Activated CD8-positive, alpha-beta memory T cell treated with anti-CD3 and anti-CD28 coated beads, Interleukin-2, amount 50 U/mL, for 1 hour (primary cell): ENCODE data around the gene NAPSA.
A peak's percentile ranks its signal among the peaks of the same experiment; 100 is the strongest.
"Not testable (repeated sequence)": the region's sequence is repeated elsewhere in the genome, so short reads cannot be mapped to it uniquely, and the experiment has no call there.

Experiments
- DNase-seq: peaks from one replicate; pipeline ENCODE4 v3.0.0-alpha.2; 2020; ENCODE audit errors: extremely low read depth

Gene NAPSA

DNA sequence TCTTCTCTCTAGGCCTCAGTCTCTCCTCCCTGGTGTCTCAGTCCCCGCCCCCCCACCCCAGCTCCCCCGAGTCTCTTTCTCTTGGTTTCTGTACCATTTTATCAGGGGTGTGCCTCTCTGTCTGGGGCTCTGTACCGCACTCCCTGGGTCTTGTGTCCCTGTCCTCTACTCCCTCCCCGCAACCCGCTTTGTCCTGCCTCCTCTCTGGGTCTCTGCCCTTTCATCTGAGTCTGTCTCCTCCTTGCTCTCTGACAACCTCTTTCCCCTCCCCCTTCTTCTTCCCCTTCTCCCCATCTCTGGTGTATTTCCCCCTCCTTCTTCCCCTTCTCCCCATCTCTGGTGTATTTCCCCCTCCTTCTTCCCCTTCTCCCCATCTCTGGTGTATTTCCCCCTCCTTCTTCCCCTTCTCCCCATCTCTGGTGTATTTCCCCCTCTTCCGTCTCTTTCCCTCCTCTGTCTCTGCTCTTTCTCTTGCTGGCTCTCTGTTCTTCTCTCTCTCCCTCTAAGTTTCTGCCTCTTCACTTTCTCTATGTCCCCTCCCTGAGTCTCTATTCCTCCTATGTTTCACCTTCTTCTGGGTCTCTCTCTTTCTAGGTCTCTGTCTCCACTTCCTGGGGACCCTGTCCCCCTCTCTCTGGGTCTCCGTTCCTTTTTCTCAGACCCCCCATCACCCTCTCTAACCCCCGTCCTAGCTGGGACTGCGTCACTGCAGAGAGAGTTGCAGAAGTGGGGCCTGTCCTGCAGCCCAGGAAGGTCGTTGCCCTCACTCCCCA is 34.0 kb downstream of the NAPSA start:
- DNase-seq = no peak

DNA sequence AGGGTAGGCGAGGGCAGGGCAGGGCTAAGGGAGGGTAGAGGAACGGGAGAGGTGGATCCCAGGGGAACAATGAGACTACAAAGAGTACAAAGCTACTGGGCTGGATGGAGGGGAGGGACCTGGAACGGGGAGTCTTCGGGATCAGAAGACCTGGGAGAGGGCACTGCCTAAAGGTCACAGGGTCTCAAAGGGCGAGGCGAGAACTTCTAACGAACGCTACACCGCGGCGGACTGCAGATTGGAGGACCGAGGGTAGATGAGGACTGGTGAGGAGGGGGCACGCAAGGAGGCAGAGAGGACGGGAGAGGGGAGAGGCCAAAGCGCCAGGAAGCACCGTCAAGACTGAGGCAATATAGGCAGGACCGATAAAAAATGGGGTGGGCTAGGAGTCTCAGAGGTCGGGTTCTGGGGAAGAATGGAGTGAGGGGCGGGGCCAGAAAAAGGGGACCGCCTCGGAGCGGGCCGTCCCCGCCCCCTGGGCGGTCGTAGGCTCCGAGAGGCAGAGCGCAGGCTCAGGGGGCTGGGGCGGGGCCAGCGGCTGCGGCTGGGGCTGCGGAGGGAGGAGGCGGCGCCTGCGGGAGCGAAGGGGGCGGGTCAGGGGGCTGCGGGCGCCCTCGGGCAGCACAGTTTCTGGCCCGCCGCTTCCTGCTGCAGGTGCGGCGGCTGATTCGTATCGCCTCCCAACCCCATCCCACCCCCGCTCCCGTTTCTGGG is 34.9 kb downstream of the NAPSA start:
- DNase-seq = no peak

DNA sequence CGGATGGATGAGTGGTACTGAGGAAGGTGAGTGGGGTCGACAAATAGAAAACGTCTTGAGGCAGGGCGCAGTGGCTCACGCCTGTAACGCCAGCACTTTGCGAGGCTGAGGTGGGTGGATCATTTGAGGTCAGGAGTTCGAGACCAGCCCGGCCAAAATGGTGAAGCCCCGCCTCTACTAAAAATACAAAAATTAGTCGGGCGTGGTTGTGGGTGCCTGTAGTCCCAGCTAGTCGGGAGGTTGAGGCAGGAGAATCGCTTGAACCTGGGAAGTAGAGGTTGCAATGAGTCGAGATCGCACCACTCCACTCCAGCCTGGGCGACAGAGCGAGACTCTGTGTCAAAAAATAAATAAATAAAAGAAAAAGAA is 35.5 kb downstream of the NAPSA start:
- DNase-seq = not testable (repeated sequence)

DNA sequence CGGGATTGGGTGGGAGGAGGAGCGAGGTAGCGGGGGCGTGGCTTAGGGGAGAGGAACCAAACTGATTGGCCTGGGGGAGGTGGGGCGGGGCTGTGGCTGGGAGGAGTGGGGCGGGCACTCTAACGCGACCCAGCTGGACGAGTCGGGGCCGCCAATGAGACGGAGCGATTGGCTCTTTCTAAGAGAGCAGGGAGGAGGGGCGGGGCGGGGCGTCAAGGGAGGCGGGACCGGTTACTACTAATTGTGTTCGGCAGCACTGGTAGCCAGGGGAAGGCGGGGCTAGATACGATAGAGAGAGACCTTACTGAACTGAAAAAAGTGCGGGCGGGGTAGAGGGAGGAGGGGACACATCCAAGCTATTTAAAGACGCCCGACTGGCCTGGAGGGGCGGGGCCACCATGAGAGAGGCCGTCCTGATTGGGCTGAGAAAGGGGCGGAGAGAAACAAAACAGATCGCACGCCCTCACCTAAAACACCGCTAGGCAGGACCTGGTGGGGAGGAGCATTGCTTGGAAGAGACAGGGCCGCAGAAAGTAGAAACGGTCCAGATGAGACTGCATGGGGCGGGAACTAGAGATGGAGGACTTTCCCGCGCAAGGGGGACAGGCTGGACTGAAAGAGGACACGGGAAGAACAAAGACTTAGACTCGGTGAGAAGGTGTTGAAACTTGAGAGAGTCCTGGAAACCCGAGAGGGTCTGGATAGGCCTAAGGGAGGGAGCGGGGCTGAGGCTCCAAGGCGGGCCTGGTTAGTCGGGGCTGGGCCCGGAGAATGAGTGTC is 36.1 kb downstream of the NAPSA start, which contains the start of gene KCNC3:
KCNC3 (minus strand) TSS at position 232 of the 780 bp plus-strand sequence. CDS start 295 bp downstream, outside the sequence.
- peak; percentile 44 for DNase-seq

DNA sequence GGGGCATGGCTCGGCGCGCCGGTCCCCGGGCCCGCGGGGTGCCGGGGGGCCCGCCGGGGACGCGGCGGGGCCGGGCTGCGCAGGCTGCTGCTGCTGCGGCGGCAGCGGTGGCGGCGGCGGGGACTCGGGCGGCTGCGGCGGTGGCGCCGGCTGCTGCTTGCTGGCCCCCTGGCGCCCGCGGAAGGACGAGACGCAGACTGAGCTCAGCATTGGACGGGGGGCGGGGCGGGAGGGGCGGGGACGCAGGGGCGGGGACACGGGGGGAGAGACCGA is 36.6 kb downstream of the NAPSA start:
- DNase-seq = no peak

DNA sequence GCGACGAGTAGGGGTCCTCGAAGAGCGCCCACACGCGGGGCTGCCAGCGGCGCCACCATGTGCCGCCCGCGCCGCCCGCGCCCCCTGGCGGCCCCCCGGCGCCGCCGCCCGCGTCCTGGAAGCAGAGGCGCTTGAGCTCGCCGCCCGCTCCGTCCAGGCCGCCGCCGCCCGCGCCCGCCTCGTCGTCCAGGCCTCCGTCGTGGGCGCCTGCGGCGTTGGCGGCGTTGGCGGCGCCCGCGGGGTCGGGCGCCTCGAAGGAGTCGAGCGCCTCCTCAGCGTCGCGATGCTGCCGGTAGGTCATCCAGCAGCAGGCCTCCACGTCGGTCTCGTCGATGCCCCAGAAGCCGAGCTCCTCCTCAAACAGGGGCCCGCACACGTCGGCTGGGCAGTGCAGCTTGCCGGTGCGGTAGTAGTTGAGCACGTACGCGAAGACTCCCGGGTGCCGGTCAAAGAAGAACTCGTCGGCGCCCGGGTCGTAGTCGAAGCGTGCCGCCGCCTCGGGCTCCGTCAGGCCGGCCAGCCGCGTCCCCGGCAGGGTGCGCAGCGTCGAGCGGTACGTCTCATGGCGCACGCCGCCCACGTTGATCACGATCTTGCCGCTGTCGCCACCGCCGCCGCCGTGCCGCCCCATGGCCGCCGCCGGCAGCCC is 37.1 kb downstream of the NAPSA start:
- no peak for DNase-seq

DNA sequence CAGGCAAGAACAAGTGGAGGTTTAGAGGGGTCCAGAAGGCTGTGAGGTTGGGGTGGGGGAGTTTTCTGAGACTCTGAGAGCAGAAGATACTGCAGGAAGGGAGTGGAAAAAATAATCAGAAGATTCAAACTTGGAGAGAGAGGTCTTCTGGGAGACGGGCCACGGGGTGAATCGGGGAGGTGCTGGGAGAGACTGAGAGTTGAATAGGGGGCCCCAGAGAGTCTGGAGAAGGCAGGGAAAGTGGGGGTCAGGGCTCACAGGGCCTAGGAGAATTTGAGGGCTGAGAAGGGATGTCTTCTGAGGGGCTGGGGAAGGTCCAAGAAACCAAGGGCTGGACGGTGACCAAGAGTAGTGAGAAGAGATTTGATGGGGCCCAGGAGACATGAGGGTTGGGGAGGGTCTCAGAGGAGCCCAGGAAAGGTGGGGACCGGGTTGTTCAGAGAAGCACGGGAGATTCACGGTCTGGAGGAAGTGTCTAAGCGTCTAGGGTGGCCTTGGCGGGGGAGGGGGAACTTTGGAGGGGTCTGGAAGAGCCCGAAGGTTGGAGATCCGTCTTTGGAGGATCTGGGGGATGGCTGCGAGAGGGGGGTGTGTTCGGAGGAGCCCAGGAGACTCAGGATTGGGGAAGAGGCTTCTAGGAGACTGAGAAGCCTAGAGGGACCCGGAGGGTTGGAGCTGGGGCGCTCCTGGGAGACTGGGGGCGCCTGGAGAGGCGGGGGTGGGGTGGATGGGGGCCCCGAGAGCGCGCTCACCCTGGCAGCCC is 37.8 kb downstream of the NAPSA start:
- no peak for DNase-seq

DNA sequence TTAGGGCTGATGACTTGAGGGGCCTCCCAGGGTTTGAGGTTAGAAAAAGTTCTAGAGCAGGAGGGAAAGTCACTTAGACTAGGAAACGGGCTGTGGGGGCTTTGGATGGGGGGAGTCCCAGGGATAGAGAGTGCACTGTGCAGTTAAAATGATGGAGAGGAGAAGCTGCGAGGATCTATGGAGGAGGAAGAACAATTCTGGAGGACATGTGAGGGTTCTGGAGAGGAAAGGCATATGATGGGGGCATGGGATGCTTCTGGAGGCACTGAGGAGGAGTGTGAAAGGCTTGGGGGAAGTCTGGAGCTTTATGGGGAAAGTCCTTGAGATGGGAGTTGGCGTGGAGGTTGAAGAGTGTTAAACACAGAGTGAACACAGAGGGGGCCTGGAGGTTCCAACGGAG is 38.4 kb downstream of the NAPSA start:
- no peak for DNase-seq

DNA sequence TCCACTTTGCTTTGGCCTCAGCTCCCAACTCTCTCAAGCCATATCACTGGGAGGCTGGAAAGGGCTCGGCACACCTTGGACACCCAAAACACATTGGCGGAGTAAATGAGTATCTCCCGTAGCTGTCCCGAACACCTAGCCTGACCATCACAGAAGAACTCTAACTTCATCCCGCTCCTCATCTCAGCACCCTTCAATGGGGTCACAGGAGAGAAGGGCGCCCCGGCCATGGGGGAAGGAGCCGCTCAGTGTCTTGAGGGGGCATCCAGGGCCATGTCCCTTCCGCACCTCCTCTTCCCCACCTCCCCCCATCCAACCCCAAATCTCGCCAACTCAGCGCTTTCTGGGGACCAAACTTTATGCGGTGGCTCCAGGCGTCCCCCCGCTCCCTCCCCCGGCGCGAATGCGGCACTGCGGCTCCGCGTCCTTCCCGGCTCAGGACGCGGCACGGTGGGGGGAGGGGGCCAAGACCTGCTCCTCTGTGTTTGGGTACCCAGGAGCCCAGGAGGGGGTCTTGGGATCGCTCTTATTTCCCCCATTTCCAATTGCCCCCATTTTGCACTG is 39.3 kb downstream of the NAPSA start:
- DNase-seq = no peak

DNA sequence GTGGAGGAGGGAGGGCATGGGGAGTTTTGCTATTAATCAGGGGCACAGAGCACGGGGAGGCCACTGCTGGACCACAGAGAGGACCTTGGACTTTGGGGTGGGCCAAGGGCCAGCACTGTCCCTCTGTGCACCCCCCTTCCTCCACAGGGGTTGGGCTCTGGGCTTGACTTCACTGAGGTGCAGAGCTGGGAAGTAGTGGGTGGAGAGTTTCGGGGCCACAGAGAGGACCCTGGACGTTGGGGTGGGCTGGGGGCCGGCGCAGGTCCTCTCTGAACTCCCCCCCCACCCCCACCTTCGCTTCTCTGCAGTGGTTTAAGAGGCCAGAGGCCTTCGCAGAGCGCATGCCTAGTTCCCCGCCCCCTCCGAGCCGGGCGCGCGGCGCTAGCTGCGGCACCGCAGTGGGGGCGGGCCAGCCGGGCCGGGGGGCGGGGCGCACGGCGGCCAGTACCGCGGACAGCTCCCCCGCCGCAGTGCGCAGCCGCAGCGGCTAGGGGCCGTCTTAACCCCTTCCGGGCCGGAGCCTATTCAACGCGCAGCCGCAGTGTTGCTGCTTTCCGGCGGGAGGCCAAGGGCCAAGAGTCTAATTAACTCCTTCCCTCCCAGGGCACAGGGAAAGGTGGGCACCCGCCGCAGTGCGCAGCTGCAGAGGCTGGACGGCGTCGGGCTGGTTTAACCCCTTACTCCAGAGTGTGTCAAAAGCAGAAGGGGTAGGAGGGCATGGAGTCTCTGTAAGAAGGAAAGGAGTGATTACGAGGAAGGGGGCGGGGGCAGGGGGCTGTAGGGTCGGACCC is 39.9 kb downstream of the NAPSA start:
- DNase-seq = no peak

DNA sequence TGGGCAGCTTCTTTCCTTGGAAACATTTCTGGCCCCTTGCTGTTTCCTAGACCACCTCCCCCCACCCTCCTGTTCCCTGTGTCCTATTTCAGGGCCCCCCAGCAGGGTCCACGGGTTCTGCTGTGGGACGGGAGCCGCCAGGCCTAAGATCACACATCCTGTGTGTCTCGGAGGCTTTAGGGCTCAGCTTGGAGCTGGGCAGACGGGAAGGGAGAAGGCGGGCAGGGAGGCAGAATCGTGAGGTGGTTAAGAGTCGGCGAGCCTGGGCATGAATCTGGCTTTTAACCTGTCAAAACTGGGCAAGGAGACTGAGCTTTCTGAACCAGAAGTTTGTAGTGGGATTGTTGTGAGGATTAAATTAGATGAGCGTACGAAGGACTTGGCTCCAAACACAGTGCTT is 41.1 kb downstream of the NAPSA start:
- DNase-seq = no peak

DNA sequence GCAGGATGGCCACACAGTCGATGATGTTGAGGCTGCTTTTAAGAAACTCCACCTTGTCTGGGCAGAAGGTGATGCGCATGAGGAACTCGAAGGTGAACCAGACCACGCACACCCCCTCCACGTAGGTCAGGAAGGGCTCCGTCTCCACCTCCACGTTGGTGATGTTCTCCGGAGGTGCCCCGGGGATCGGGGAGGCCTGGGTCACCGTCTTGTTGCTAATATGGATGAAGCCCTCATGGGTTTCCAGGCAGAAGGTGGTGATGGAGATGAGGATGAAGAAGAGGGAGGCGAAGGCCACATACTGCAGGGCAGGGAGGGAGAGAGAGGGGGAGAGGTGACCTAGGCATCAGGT is 41.7 kb downstream of the NAPSA start:
- no peak for DNase-seq

DNA sequence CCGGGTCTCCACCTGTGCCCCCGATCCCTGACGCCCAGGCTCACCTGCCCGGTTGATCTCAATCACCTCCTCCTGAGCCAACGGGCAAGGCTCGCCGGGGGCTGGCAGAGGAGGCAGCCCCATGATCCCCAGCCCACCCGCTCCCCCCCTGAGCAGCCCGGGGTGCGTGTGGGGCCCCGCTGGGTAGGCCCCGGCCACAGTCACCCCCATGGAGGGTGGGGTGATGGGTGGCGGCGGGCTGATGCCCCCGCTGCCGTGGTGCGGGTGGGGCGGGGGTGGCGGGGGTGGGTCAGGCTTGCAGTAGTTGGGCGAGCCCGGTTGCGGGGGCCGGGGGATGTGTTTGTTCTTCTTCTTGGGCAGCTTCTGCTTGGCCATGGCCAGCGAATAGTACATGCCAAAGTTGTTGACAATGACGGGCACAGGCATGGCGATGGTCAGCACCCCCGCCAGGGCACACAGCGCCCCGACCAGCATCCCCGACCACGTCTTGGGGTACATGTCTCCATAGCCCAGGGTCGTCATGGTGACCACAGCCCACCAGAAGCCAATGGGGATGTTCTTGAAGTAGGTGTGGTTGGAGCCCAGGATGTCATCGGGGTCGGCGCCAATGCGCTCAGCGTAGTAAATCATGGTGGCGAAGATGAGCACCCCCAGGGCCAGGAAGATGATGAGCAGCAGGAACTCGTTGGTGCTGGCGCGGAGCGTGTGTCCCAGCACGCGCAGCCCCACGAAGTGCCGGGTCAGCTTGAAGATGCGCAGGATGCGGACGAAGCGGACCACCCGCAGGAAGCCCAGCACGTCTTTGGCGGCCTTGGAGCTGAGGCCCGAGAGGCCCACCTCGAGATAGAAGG is 42.3 kb downstream of the NAPSA start:
- DNase-seq = no peak

DNA sequence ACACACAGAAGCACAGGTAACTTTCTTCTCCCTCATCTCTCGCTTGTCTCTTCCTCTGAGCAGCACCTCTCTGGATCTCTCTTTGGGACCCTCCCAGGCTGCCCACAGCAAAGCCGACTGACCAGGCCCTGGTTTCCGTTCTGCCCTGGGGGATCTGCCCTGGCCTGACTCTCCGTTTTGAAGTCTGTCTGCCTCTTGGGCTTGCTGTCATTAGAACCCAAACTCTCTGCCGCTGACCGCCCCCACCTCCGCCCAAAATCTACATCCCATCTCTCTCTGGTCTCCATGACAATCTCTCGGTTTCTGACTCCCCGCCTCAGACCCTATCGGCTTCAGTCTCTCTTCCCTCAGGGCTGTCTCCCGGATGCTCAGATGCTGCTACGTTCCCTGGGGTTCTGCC is 43.2 kb downstream of the NAPSA start:
- no peak for DNase-seq

DNA sequence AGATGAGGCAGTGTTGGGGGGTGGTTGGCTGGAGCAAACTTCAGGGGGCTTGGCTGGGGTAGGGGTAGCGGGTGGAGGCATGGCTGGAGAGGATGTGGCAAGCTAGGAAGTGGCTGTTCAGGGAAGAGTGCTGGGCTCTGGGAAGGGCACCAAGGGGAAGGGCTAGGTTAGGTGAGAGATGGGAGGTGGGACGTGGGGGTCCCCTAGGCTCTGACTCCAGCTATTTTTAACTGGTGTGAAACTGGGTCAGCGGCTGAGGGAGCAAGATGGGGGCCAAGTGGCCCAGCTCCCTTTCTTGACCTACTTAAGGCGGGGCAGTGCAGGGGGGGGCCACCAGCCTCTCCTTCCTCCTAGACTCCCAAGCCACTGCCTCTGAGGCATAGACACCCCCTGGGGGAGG is 43.6 kb downstream of the NAPSA start:
- no peak for DNase-seq

DNA sequence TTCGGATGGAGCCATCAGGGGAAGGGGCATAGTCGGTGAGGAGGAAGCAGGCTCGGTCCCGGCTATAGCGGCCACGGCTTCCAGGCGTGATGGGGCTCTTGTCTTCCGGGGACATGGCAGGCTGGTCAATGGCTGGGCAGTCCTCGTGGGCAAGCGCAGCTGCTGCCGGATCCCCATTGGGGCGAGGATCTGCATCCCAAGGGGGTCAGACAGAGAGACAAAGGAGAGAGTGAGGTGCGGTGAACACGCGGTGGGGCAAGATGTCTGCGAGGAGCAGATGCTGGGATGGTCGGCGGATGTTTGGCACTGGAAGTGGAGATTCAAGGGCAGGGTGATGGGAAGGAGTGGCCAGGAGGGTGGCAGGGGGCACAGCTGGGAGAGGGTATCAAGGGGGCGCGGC is 44.8 kb downstream of the NAPSA start:
- DNase-seq = no peak

DNA sequence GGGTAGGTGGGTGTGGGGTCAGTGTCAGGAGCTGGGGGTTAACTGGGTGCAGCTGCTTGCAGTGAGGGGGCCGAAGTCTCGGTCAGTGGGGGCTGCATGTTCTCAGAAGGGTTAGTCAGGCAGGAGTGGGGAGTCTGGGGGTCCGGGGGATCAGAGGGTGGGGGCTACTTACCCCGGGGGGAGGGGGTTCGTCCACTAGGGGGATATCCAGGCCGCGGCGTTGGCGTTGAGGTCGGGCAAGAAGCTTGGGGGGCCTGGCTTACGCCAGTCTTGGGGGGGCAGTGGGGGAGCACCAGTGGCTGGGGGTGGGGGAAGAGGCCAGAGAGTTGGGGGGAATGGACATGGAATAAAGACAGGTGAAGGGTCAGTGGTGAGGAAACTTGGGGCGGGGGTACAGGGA is 45.4 kb downstream of the NAPSA start:
- no peak for DNase-seq

DNA sequence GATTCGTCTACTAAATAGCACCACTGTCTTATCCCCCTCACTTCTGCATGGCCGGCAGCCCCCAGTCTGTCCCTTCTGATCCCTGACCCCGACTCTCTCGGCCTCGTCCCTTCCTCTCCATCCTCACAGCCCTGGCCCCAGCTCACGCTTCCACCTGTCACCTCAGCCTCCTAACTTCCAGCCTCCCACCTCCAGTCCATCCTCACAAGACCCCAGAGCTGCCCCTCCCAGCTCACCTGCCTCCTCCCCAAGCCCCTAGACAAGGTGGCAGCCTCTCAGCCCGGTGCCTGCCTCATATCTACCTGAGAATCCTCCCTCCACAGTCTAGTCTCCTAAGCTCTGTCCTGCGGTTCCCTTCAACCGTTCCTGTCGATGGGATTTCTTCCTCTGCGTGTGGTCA is 46.3 kb downstream of the NAPSA start:
- DNase-seq = no peak

DNA sequence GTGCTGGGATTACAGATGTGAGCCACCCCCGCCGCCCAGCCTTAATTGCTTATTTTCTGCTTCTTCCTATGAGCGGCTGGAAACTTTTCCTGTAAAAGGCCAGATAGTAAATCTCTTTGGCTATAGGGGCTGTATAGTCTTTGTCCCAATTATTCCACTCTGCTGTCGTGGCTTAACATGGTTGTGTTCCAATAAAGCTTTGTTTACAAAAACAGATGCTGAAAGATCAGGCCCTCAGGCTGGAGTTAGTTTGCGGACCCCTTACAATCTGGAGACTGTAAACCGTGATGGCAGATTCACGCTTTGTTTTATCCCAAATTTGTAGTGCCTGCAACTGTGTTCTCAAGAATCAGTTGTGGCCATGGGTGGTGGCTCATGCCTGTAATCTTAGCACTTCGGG is 47.0 kb downstream of the NAPSA start:
- DNase-seq = no peak

DNA sequence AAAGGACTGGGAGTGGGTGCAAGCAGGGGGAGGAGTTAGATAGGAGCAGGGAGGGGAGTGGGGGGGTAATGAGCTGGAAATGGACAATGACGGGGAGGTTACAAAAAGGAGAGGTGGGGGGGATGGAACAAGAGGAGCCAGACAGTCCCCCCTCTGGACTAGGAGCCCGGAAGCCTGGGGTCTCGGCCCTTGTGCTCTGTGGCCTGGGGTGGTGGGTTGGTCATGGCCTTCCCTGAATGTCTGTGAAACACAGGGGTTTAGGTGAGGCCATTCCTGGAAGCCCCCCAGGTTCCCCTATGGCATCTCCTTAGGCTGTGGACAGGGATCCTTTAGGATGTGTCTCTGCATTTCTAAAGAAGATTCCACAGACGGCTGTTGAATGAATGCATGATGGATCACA is 48.3 kb downstream of the NAPSA start:
- no peak for DNase-seq
